Keratinocyte (primary cell): ENCODE measurements around the gene FOXF2. TPM values are rescaled to one million over a fixed set of nuclear protein-coding genes. Genes with fewer than 3 reads are reported as not detected.

Experiments used
- DNase-seq: peaks from one replicate; pipeline ENCODE4 v3.0.0-alpha.2; 2011; ENCODE audit warnings: low read depth, missing footprints, low spot score
- FAIRE-seq: peaks from 2 replicates; lab custom pipeline; 2011; peaks lifted over from hg19 to GRCh38; lab: Jason Lieb, UNC
- H2AFZ ChIP-seq: 2 replicates; pipeline ENCODE4 v1.6.0; 2012; ENCODE audit warnings: low read length, control low read depth, inconsistent platforms; ENCODE audit not compliant: control insufficient read depth
- H3K27ac ChIP-seq: 2 replicates; pipeline ENCODE4 v1.5.1; 2011; ENCODE audit warnings: low read length; ENCODE audit not compliant: control insufficient read depth, insufficient read depth
- H3K27me3 ChIP-seq: 3 replicates; pipeline ENCODE4 v1.6.0; 2011; ENCODE audit warnings: low read length; ENCODE audit not compliant: control insufficient read depth, insufficient read depth; ENCODE audit errors: extremely low read depth
- H3K36me3 ChIP-seq, 2 experiments: 2 replicates in 1 of 2; 3 replicates in 1 of 2; pipeline ENCODE4 v1.5.1; 2011; ENCODE audit warnings: low read length in 2 of 2, mild to moderate bottlenecking in 1 of 2; ENCODE audit not compliant: control insufficient read depth in 2 of 2, insufficient read depth in 2 of 2; ENCODE audit errors: extremely low read depth in 1 of 2
- H3K4me1 ChIP-seq: 3 replicates; pipeline ENCODE4 v1.5.1; 2011; ENCODE audit warnings: low read length; ENCODE audit not compliant: control insufficient read depth, insufficient read depth; ENCODE audit errors: extremely low read depth
- H3K4me2 ChIP-seq: 3 replicates; pipeline ENCODE4 v1.6.0; 2011; ENCODE audit warnings: low read depth, low read length; ENCODE audit not compliant: control insufficient read depth, insufficient read depth; ENCODE audit errors: extremely low read depth
- H3K4me3 ChIP-seq, 3 experiments: fragments of 200-600 bp in 1 of 3; sonication (generic) in 1 of 3; 2 replicates in 2 of 3; 3 replicates in 1 of 3; pipeline ENCODE4 v1.5.1; 2011 to 2016; ENCODE audit warnings: low read length in 3 of 3, mild to moderate bottlenecking in 3 of 3, control low read depth in 2 of 3, inconsistent platforms in 1 of 3, low read depth in 1 of 3, mixed read lengths in 1 of 3, mixed run types in 1 of 3, moderate library complexity in 1 of 3; ENCODE audit not compliant: control insufficient read depth in 2 of 3, insufficient read depth in 2 of 3; ENCODE audit errors: extremely low read depth in 1 of 3
- H3K79me2 ChIP-seq: 2 replicates; pipeline ENCODE4 v1.6.0; 2012; ENCODE audit warnings: low read length; ENCODE audit not compliant: control insufficient read depth, insufficient read depth
- H3K9ac ChIP-seq: 3 replicates; pipeline ENCODE4 v1.6.0; 2011; ENCODE audit warnings: low read length; ENCODE audit not compliant: control insufficient read depth, insufficient read depth; ENCODE audit errors: extremely low read depth
- H3K9me1 ChIP-seq: 3 replicates; pipeline ENCODE4 v1.6.0; 2011; ENCODE audit warnings: low read length; ENCODE audit not compliant: control insufficient read depth, insufficient read depth; ENCODE audit errors: extremely low read depth
- H3K9me3 ChIP-seq: 2 replicates; pipeline ENCODE4 v1.5.1; 2012; ENCODE audit warnings: low read depth, low read length; ENCODE audit not compliant: control insufficient read depth
- H4K20me1 ChIP-seq: 3 replicates; pipeline ENCODE4 v1.6.0; 2011; ENCODE audit warnings: low read length; ENCODE audit not compliant: control insufficient read depth, insufficient read depth; ENCODE audit errors: extremely low read depth
- CTCF ChIP-seq, 3 experiments: IDR thresholded peaks in 1 of 3; conservative IDR thresholded peaks in 1 of 3; optimal IDR thresholded peaks in 1 of 3; 2 replicates in 2 of 3; 3 replicates in 1 of 3; pipeline versions ENCODE3 to v1.5.1; 2011; ENCODE audit warnings: low read length in 3 of 3, mild to moderate bottlenecking in 3 of 3, moderate library complexity in 2 of 3, control low read depth in 1 of 3, inconsistent platforms in 1 of 3; ENCODE audit not compliant: insufficient read depth in 2 of 3; ENCODE audit errors: extremely low read depth in 1 of 3
- EZH2 ChIP-seq: IDR thresholded peaks from one replicate; pipeline ENCODE4 v1.6.1; 2012; ENCODE audit warnings: inconsistent platforms, mild to moderate bottlenecking, low read length, moderate library complexity
- dilution Hi-C: fragments of 300-500 bp; cut with MboI; formaldehyde crosslinking; loops from one replicate; pipeline ENCODE4 v1.7.0; 2020; ENCODE audit warnings: low sequenced_read_pairs; ENCODE audit not compliant: extremely low pct_ligation_motif_present
- polyA plus RNA-seq, 5 experiments: library from polyadenylated mRNA; depleted of rRNA in 3 of 5; stranded (reverse) in 3 of 5; stranded (forward) in 1 of 5; unstranded in 1 of 5; fragments of >200 nt; gene quantifications; 1 replicate in 1 of 5; 2 replicates in 3 of 5; 3 replicates in 1 of 5; pipeline versions ENCODE4 v1.2.1 to v1.2.3, GENCODE V29; 2011 to 2012; ENCODE audit warnings: missing spikeins in 2 of 5, low read depth in 1 of 5, low replicate concordance in 1 of 5

The FOXF2 gene
- polyA plus RNA-seq, 1 donor (not counting 4 experiments of a cell fraction or from before 2014, with no cell fraction given) = 0.34 TPM

- TF ChIP-seq CTCF (optimal IDR thresholded peaks at IDR 0.05 in 1 of 3, IDR thresholded peaks at IDR 0.05 in 1 of 3, conservative IDR thresholded peaks at IDR 0.05 in 1 of 3; ENCODE audit: extremely low read depth in 1 of 3, insufficient read depth in 2 of 3, low read length in 3 of 3) = no peak
- no peak for TF ChIP-seq EZH2
- FAIRE-seq = no peak
- H3K9me1 ChIP-seq = no peaks in the 10 kb centered on the region
Observed at GRCh38 chr6:1402868-1403267, 13.5 kb downstream of the FOXF2 start.

GRCh38 chr6:1403851-1404712 is 14.7 kb downstream of the FOXF2 start:
- H4K20me1 ChIP-seq = no peaks in the 10 kb centered on the region
- H3K4me3 ChIP-seq = no peak overlapping the region
- H3K27ac ChIP-seq = no peak overlapping the region
- H3K9me3 ChIP-seq = no peaks in the 10 kb centered on the region
- H3K36me3 ChIP-seq = no peaks in the 10 kb centered on the region
- H3K4me1 ChIP-seq = no peaks in the 10 kb centered on the region
- dilution Hi-C loops = no loop called here
- DNase-seq (no peak), FAIRE-seq (no peak)
- H3K4me2 ChIP-seq = no peak overlapping the region
- H3K27me3 ChIP-seq = no peaks in the 10 kb centered on the region
- H2AFZ ChIP-seq = no peak overlapping the region
- no peak overlapping the region for H3K9ac ChIP-seq
- TF ChIP-seq EZH2 (no peak), CTCF (optimal IDR thresholded peaks at IDR 0.05 in 1 of 3, IDR thresholded peaks at IDR 0.05 in 1 of 3, conservative IDR thresholded peaks at IDR 0.05 in 1 of 3; ENCODE audit: extremely low read depth in 1 of 3, insufficient read depth in 2 of 3, low read length in 3 of 3) (no peak)
- no peaks in the 10 kb centered on the region for H3K79me2 ChIP-seq
- no peaks in the 10 kb centered on the region for H3K9me1 ChIP-seq

More at GRCh38 chr6:1402868-1403267, 13.5 kb downstream of the FOXF2 start:
- H3K4me3 ChIP-seq = no peak overlapping the region
- H3K9ac ChIP-seq = no peak overlapping the region
- peaks cover 5% of the 10 kb centered on the region for H3K27me3 ChIP-seq
- H4K20me1 ChIP-seq = no peaks in the 10 kb centered on the region
- DNase-seq = no peak
- H2AFZ ChIP-seq = no peak overlapping the region
- H3K27ac ChIP-seq = no peak overlapping the region
- H3K36me3 ChIP-seq = no peaks in the 10 kb centered on the region
- no peaks in the 10 kb centered on the region for H3K4me1 ChIP-seq
- H3K4me2 ChIP-seq = no peak overlapping the region
- no peaks in the 10 kb centered on the region for H3K79me2 ChIP-seq
- no peaks in the 10 kb centered on the region for H3K9me3 ChIP-seq
- dilution Hi-C loops = no loop called here
